GM19328 (cell line): ENCODE results near the gene FRMD5.

Source experiments
- ATAC-seq: cut with Tn5 transposase; IDR thresholded peaks from one replicate; pipeline ENCODE4 v1.9.1; 2021; ENCODE audit warnings: mild to moderate bottlenecking, moderate library complexity; ENCODE audit not compliant: unreplicated experiment

Gene FRMD5

GRCh38 chr15:43981576-43981975, 213.5 kb downstream of the FRMD5 start:
- ATAC-seq, result no peak

DNA sequence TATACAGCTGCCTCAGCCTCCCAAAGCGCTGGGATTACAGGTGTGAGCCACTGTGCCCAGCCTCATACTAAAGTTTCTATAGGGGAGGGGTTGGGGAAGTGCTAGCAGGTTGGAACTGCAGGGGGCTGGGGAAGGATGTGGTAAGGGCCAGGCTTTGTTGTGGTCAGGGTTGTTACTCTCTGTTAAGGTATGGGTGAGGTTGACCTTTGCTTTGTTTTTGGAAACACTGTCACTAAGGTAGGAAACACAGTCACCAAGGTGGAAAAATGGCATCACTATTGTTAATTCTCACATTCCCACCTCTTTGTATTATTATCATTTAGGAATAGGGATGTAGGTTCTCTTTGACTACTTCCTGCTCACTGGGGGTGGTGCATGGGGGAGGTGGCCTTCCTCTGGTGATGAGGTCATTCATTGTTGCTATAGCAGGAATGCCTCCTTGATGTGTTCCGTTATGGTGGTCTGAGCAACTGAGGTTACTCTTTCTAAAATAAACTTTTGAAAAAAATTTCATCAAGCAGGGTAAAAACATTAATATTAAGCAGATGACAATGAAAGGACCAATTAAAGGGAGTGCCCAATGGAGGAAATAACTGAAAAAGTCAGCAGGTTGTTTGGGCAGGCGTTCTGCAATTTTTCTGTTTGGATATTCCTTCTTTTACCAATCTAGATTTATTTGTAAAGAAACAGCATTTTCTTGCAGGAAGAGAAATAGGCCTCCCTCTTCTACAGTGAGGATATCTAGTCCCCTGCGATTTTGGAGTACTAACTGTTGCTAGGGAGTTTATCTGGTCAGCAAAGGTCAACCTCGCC, 217.8 kb downstream of the FRMD5 start:
- ATAC-seq, result no peak

- ATAC-seq, result no peak
Observed at GRCh38 chr15:43975770-43976169, 219.3 kb downstream of the FRMD5 start.

DNA sequence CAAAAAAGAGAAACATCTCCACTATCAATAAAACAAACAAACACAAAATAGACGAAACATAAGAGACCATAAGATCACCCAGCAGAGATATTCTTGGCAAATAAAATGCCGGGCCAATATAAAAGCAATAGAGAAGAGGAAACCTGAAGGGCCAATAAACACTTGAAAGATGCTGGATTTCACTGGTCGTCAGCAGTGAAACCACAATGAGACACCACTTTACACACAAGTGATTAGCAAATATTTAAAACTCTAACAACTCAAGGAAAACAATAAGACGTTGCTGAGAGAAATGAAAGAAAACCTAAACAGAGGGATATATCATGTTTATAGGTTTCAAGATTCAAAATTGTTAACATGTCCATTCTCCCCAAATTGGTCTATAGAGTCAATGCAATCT, 219.7 kb downstream of the FRMD5 start:
- ATAC-seq, result no peak

DNA sequence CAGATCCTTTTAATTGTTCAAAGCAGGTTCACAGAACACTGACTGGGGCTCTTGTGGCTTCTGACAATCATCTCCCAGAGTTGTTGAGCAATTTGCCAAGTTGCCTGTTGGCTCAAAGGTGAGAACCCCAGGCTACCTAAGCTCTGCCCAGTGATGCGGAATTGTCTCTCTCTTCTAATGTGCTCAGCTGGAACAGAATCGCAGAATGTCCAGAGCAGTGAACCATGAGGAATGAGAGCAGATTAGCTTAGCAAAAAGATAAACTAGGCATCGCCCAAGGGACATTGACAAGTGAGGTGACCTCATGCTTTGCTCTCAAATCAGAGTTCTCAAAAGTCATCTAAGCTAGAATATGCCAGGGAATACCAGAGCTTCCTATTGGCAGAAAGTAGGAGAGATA, 220.2 kb downstream of the FRMD5 start:
- ATAC-seq, result no peak

- no peak for ATAC-seq
Observed at GRCh38 chr15:43969802-43970375, 225.2 kb downstream of the FRMD5 start.

- no peak for ATAC-seq
Observed at GRCh38 chr15:43968551-43968950, 226.5 kb downstream of the FRMD5 start.

- no peak for ATAC-seq
Observed at GRCh38 chr15:43966646-43967045, 228.4 kb downstream of the FRMD5 start.

DNA sequence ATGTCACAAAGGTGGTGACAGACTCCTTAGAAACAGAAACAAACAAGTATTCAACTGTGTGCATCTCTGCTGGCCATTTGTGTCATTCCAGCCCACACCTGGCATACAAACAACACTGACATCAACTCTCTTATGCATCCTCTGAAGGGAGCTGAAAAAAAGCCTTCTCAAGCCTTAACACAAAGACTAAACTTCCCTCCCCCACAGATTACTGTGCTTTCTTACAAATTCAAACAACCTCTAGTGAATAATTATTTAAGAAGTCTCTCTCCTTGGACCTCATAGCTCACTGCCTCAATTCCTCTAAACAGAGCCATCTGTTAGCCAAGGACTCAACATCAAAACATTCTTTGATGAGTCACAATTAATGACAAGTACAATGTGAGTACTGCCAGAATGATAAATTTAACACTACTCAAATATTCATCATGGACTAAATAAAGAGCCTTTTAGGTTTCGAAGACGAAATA, 236.2 kb downstream of the FRMD5 start:
- ATAC-seq, result no peak

- no peak for ATAC-seq
Observed at GRCh38 chr15:43957724-43958123, 237.3 kb downstream of the FRMD5 start.

- no peak for ATAC-seq
Observed at GRCh38 chr15:43955140-43955539, 239.9 kb downstream of the FRMD5 start.

- ATAC-seq, result no peak
Observed at GRCh38 chr15:43954181-43954621, 240.9 kb downstream of the FRMD5 start.

DNA sequence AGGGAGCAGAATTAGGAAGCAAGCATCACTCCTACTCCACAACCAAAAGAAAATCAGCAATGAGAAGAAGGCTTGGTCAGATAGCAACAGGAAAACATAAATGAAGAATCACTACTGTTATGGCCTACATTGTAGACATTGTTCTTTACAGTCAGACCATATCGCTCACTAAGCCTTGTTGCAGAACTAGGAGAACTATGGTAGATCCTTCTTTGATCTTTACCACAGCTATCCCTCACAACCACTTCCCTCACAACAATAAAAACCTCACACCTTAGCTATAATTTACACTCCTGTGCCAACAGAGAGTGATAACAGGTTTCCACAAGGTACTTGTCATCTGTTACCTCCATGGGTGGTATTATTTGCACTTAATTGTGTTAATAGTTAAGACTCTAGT, 241.7 kb downstream of the FRMD5 start:
- no peak for ATAC-seq

GRCh38 chr15:43950531-43950930, 244.5 kb downstream of the FRMD5 start:
- no peak for ATAC-seq

DNA sequence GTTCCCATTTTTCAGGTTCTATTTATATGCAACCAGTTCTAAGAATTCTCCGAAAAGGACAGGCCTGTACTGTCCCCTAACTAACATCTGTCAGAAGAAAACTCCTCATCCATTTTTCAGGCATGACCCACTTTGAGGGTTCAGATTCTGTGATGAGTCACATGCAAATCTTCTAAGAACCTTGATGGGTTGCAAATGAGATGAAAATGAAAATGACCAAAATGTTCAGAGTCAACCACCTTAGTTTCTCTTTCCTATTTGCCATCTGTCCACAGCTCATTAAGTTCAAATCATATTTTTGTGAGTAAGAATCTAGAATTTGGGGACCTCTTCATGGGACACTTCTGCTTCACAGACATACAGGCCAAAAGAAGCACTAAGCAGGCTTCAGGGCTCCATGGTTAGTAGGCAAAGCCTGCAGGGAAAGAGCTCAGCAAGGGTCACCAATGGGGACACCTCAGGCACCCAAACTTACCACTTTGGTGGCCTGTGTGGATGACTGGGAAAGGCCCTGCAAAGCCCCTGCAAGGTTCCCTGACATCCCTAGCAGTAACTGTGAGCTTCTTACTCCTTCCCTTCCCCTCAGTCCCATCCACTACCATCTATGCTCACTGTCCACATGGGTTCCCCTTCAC, 246.3 kb downstream of the FRMD5 start:
- peak; percentile 81 for ATAC-seq

GRCh38 chr15:43943511-43943910, 251.6 kb downstream of the FRMD5 start:
- no peak for ATAC-seq

GRCh38 chr15:43942194-43942593, 252.9 kb downstream of the FRMD5 start:
- no peak for ATAC-seq

- ATAC-seq, result no peak
Observed at GRCh38 chr15:43941555-43941954, 253.5 kb downstream of the FRMD5 start.

GRCh38 chr15:43941071-43941470, 254.0 kb downstream of the FRMD5 start:
- ATAC-seq, result no peak

GRCh38 chr15:43939070-43939469, 256.0 kb downstream of the FRMD5 start:
- ATAC-seq, result no peak

- no peak for ATAC-seq
Observed at GRCh38 chr15:43934480-43934879, 260.6 kb downstream of the FRMD5 start.

GRCh38 chr15:43932907-43933306, 262.2 kb downstream of the FRMD5 start:
- no peak for ATAC-seq
